ENCODE measurements around the gene IGSF21. TPM values are rescaled to one million over a fixed set of nuclear protein-coding genes. Genes with fewer than 3 reads are reported as not detected.

IGSF21 gene
- total RNA-seq, 1 experiment from 2014 or later, result 5.2 TPM

GRCh38 chr1:18238190-18238589, 130.6 kb downstream of the IGSF21 start:
- TF ChIP-seq, protein P1, sequence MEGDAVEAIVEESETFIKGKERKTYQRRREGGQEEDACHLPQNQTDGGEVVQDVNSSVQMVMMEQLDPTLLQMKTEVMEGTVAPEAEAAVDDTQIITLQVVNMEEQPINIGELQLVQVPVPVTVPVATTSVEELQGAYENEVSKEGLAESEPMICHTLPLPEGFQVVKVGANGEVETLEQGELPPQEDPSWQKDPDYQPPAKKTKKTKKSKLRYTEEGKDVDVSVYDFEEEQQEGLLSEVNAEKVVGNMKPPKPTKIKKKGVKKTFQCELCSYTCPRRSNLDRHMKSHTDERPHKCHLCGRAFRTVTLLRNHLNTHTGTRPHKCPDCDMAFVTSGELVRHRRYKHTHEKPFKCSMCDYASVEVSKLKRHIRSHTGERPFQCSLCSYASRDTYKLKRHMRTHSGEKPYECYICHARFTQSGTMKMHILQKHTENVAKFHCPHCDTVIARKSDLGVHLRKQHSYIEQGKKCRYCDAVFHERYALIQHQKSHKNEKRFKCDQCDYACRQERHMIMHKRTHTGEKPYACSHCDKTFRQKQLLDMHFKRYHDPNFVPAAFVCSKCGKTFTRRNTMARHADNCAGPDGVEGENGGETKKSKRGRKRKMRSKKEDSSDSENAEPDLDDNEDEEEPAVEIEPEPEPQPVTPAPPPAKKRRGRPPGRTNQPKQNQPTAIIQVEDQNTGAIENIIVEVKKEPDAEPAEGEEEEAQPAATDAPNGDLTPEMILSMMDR (conservative IDR thresholded peaks at IDR 0.05), result no peak
- no peaks in the 10 kb centered on the region; the same call in 1 of the 2 replicates for H3K79me2 ChIP-seq (ENCODE audit: insufficient read depth, low read length)

More at GRCh38 chr1:18238190-18238589, 130.6 kb downstream of the IGSF21 start:
- Histone ChIP-seq H3K4me2 (ENCODE audit: insufficient read depth, insufficient read length, low read length) (no peak overlapping the region), H2BK120ac (ENCODE audit: low read depth, low read length, poor library complexity, severe bottlenecking) (no peak overlapping the region), H3K27ac (ENCODE audit: insufficient read length, low read depth, low read length) (no peak overlapping the region), H3K27me3 (ENCODE audit: insufficient read depth, low read length) (no peaks in the 10 kb centered on the region), H2AFZ (ENCODE audit: low read length) (no peak overlapping the region), H4K8ac (replicated peaks; ENCODE audit: insufficient read length, low read depth, low read length) (no peak overlapping the region), H3K23ac (ENCODE audit: insufficient read length, low read depth, low read length) (no peak overlapping the region), H3K18ac (ENCODE audit: insufficient read length, low read depth, low read length) (no peak overlapping the region), H3K56ac (ENCODE audit: insufficient read length, low read depth, low read length) (no peak overlapping the region), H3K4me1 (ENCODE audit: insufficient read depth, low read length) (peaks cover 12% of the 10 kb centered on the region), H3T11ph (ENCODE audit: low read length) (no peak overlapping the region), H3K79me1 (ENCODE audit: insufficient read depth, low read depth, low read length, poor library complexity, severe bottlenecking) (no peaks in the 10 kb centered on the region), H2AK5ac (ENCODE audit: insufficient read length, low read length) (no peak overlapping the region), H3K9ac (ENCODE audit: extremely low read depth, insufficient read length, low read length) (no peak overlapping the region), H3K23me2 (ENCODE audit: insufficient read length, low read depth, low read length, poor library complexity, severe bottlenecking) (no peaks in the 10 kb centered on the region), H2BK15ac (ENCODE audit: low read depth, low read length) (no peak overlapping the region), H2BK20ac (ENCODE audit: low read depth, low read length, poor library complexity, severe bottlenecking) (no peak overlapping the region), H2BK5ac (ENCODE audit: insufficient read length, low read length) (no peak overlapping the region), H4K91ac (ENCODE audit: insufficient read length, low read depth, low read length) (no peak overlapping the region), H4K20me1 (ENCODE audit: control insufficient read depth, insufficient read depth, insufficient read length) (no peaks in the 10 kb centered on the region), H3K9me3 (ENCODE audit: control insufficient read depth, low read depth, low read length) (no peaks in the 10 kb centered on the region), H3K14ac (ENCODE audit: insufficient read depth, low read length) (no peak overlapping the region), H3K4ac (ENCODE audit: low read depth, low read length) (no peak overlapping the region), H2BK12ac (ENCODE audit: insufficient read length, low read depth, low read length) (no peak overlapping the region), H4K5ac (ENCODE audit: insufficient read length, low read depth, low read length) (no peak overlapping the region)
- Mint-ChIP-seq H3K4me1 (peaks cover 48 to 51% of the 10 kb centered on the region in 2 experiments), H3K27ac (peak overlapping the region in 1 of 3 experiments; percentile 4; a peak in 1 of 7 replicates), H3K36me3 (ENCODE audit: insufficient read depth in 1 of 3, low read depth in 3 of 3) (peaks cover 0 to 7% (median 0%) of the 10 kb centered on the region in 3 experiments; a peak in 3 of 7 replicates), H3K9me3 (peaks cover 0 to 3% of the 10 kb centered on the region in 2 experiments; a peak in 2 of 5 replicates), H3K4me3 (no peak overlapping the region), H3K27me3 (ENCODE audit: low read depth) (peaks cover 6% of the 10 kb centered on the region)
- DNase-seq, result no peak
- WGBS (ENCODE audit: extremely low coverage, insufficient read length, low lambda C conversion rate), result no CpG with 5 or more reads among the region's 5 CpGs

Data from H9 (cell line).